GM19025 (cell line): Measurements from ENCODE around the gene MAPK14.
"Not testable (repeated sequence)": the region's sequence is repeated elsewhere in the genome, so short reads cannot be mapped to it uniquely, and the experiment has no call there.

Source experiments
- ATAC-seq: cut with Tn5 transposase; IDR thresholded peaks from one replicate; pipeline ENCODE4 v1.9.1; 2021; ENCODE audit warnings: mild to moderate bottlenecking, low read depth, moderate library complexity; ENCODE audit not compliant: unreplicated experiment

Gene MAPK14

GRCh38 chr6:36027501-36028087 is at the start of gene MAPK14:
TSS of gene MAPK14 (plus strand) at chr6:36027808. CDS start at chr6:36028158, 350 bp downstream.
- ATAC-seq = peak; percentile 78

- ATAC-seq = not testable (repeated sequence)
Observed at GRCh38 chr6:35980126-35980525, 47.5 kb upstream of the MAPK14 start.

- ATAC-seq = no peak
Observed at GRCh38 chr6:35980991-35981645, 46.5 kb upstream of the MAPK14 start.

DNA sequence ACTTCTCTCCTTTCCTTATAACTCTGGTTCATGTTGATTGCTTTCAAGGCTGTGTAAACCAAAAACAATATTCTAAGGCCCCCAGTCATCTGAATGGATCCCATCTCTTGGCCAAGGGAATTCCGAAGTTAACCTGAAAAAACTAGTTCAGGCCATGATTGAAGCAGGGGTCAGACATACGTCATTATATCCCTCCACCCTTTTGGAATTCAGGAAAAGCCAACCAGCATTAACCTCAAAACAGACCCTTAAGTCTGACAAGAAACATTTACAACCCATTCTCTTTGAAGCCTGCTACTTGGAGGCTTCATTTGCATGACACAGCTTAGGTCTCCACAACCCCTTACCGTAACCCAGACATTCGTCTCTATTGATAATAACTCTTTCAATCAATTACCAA is 42.9 kb upstream of the MAPK14 start:
- ATAC-seq = no peak

DNA sequence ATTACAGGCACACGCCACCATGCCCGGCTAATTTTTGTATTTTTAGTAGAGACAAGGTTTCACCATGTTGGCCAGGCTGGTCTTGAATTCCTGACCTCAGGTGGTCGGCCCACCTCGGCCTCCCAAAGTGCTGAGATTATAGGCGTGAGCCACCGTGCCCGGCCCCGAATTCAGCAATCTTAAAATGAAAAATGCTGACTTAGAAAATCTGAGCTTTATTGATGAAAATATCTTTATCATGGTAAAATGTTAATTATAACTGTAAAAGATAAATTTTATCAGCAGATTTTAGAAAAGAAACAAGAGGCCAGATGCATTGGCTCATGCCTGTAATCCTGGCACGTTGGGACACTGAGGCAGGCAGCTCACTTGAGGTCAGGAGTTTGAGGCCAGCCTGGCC is 39.6 kb upstream of the MAPK14 start:
- ATAC-seq = not testable (repeated sequence)

DNA sequence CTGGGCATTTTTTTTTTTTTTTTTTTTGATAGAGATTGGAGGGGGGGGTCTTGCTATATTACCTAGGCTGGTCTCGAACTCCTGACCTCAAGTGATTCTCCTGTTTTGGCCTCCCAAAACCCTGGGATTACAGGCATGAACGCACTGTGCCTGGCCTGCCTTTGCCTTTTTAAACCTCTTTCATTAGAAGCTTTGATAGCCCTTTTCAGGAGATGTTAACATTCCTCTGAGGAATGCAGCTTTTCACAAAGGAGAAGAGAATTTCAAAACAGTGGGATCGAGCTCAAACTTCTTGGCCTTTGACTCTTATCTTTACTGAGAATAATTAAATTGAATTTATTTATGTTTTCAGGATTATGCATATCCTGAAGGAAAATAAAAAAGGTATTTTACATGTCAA is 34.5 kb upstream of the MAPK14 start:
- ATAC-seq = no peak

GRCh38 chr6:36000451-36000850 is 27.2 kb upstream of the MAPK14 start:
- no peak for ATAC-seq

DNA sequence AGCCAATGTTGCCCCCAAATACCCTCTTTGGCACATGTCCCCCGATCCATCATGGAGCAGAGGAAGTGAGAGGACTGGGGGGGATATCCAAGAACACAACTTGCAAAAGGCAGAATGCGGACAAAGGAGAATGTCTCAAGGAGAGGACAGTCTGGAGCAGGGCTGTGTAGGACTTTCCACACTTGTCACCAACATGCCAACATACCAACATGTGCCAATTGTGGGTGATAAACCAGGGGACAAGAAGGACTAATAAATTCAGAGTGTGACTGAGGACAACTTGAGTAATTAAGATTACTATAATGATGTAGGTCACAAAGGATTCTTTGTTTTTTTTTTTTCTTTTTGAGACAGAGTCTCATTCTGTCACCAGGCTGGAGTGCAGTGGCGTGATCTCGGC is 11.9 kb upstream of the MAPK14 start:
- ATAC-seq = no peak

GRCh38 chr6:36018339-36018738 is 9.3 kb upstream of the MAPK14 start:
- no peak for ATAC-seq

DNA sequence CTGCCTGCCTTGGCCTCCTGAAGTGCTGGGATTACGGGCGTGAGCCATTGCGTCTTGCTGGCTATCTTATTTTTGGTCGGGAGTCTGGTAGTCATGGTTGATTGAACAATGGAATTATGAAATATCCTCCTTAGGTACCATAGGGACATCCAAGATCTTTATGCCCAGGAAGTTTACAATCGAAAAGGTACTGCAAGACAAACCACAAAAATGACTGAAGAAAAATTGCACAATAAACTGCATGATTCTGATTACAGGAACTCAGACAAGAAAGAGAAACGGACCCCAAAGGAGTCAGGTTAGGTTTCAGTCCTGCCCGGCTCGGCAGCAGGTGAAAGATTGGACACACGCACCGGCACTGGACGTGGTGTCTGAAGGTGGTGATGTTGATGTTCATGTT is 8.4 kb upstream of the MAPK14 start:
- no peak for ATAC-seq

DNA sequence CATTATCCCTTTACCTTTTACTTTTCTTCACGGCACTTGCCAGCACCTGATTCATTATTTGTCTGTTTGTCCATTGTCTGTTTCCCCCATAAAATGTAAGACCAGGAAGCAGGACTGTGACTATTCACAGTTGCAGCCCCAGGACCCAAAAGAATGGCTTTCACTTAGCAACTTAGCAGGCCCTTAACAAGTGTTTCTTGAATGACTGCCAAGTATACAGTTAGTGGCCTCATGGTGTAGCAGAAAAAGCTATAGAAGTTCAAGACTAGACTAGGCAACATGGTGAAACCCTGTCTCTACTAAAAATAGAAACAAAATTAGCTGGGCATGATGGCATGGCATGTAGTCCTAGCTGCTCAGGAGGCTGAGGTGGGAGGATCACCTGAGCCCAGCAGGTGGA is 7.5 kb upstream of the MAPK14 start:
- no peak for ATAC-seq

- ATAC-seq = no peak
Observed at GRCh38 chr6:36023996-36024795, 3.4 kb upstream of the MAPK14 start, which contains the start of gene SLC26A8. TSS of gene SLC26A8 (minus strand) at chr6:36024641. CDS start at chr6:36019707, 4,934 bp downstream.

- ATAC-seq = no peak
Observed at GRCh38 chr6:36025260-36025931, 2.2 kb upstream of the MAPK14 start.

GRCh38 chr6:36025932-36026327 is 1.7 kb upstream of the MAPK14 start:
- no peak for ATAC-seq

DNA sequence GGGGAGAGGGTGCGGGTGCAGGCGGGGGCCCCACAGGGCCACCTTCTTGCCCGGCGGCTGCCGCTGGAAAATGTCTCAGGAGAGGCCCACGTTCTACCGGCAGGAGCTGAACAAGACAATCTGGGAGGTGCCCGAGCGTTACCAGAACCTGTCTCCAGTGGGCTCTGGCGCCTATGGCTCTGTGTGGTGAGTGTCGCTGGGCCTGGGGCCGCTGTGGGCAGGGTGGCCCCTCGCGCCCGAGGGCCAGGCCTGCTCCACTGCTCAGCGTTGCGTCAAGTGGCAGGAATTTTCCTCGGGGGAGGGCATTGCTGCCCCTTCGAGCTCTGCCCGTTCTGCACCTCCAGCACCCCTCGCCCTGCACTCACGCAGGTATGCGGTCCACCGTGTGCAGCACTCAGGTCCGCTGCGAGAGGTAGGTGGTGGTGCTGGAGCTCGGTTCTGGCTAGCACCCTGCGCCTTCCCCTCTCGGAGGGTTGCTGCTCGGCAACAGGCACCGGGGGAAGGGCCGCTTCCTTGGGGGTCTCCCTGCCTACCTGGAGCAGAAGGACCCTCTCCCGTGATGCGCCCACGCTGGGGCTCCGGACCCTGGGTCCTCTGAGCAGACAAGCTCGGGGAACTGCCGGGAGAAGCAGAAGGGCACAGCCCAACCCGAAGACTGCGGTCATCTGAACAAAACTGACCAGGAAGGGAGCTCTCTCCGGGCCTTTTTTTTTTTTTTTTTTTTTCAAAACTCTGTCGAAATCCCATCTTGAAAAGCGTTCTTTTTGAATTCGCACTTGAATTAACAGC is 674 bp downstream of the MAPK14 start:
- peak; percentile 10 for ATAC-seq

GRCh38 chr6:36028877-36029324 is 1.3 kb downstream of the MAPK14 start:
- no peak for ATAC-seq

GRCh38 chr6:36029464-36029863 is 1.9 kb downstream of the MAPK14 start:
- ATAC-seq = no peak

DNA sequence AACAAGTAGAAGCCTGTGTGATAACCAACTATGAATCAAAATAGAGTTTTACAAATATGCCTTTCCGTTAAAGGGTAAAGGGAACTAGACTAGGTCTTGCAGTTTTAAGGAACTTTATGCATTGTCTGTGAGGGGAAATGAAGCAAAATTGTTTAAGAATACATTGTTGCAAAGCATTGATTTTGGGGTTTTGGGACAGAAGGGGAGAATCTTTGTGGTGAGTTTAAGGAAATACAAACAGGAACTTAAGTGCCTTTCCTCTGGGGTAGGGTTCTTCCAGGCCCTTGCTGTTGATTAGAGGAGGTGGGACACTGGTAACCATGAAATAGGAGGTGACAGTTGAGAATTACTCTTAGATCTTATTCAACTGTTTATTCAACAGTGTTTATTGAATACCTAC is 4.7 kb downstream of the MAPK14 start:
- no peak for ATAC-seq

- not testable (repeated sequence) for ATAC-seq
Observed at GRCh38 chr6:36033144-36033543, 5.5 kb downstream of the MAPK14 start.

DNA sequence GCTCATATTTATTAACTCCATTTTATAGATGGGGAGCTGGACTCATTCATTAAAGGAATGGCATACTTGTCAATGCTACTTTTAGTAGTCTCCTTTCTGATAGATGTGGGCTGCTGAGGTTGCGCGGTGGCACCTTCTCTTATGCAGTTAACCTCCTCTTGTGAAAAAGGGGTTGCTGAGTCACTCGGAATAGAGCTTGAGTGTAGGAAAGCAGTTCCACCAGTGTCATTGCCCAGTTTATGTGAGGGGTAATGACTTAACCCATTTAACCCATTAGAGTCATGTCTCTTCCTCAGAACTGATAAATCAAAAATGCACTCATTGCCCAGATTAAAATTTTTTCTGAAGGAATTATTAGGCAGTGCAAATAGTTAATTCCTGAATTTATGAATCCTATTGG is 6.3 kb downstream of the MAPK14 start:
- no peak for ATAC-seq
